ENCODE measurements around the gene HSD11B2.

DNA sequence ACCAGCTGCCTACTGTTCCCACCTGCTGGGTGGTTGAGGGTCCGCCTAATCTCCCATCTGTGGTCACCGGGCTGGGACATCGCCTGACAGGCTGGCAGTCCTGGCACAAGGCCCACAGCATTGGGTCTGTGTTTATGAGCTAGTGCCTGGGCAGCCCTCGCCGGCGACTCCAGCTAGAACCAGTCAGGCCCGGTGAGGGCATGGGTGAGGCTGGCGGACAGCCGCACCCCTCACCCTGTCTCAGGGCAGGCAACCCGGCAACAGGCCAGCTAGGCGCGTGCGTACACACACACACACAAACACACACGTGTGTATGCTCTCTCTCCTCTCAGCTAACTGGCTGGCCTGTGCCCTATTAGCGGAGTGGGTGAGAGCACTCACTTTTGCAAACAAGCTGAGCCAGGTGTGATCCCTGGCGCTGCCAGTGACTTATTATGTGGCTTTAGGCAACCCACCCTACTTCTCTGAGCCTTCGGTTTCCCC lies 10.4 kb downstream of the HSD11B2 start:
- TF ChIP-seq, protein P1, sequence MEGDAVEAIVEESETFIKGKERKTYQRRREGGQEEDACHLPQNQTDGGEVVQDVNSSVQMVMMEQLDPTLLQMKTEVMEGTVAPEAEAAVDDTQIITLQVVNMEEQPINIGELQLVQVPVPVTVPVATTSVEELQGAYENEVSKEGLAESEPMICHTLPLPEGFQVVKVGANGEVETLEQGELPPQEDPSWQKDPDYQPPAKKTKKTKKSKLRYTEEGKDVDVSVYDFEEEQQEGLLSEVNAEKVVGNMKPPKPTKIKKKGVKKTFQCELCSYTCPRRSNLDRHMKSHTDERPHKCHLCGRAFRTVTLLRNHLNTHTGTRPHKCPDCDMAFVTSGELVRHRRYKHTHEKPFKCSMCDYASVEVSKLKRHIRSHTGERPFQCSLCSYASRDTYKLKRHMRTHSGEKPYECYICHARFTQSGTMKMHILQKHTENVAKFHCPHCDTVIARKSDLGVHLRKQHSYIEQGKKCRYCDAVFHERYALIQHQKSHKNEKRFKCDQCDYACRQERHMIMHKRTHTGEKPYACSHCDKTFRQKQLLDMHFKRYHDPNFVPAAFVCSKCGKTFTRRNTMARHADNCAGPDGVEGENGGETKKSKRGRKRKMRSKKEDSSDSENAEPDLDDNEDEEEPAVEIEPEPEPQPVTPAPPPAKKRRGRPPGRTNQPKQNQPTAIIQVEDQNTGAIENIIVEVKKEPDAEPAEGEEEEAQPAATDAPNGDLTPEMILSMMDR (IDR thresholded peaks at IDR 0.05 in 8 of 11, conservative IDR thresholded peaks at IDR 0.05 in 3 of 11) = no peak
- no peak for TF ChIP-seq POLR2A (IDR thresholded peaks at IDR 0.05)

Measured in spleen (tissue), 7 donors.